SK-N-SH (cell line): Measurements from ENCODE around the gene STAB1. TPM values are rescaled to one million over a fixed set of nuclear protein-coding genes. Genes with fewer than 3 reads are reported as not detected.

Experiments used
- CTCF ChIA-PET: fragments of 300-600, 350-600 bp; formaldehyde crosslinking; extraction: SDS; loops from one replicate; lab custom pipeline; 2021; lab: Yijun Ruan, JAX
- POLR2A ChIA-PET: fragments of 350-600 bp; sonication (Branson Sonifier 250); formaldehyde crosslinking; extraction: SDS; loops from one replicate; lab custom pipeline; 2020; ENCODE audit warnings: antibody characterized with exemption, inconsistent platforms; lab: Yijun Ruan, JAX
- DNase-seq: peaks from one replicate; pipeline ENCODE4 v3.0.0; 2012
- H2AFZ ChIP-seq: fragments of 200-600 bp; sonication (generic); 2 replicates; pipeline ENCODE4 v1.8.1; 2016; ENCODE audit warnings: antibody characterized with exemption, mild to moderate bottlenecking, low read depth
- H3F3A ChIP-seq: fragments of 200-600 bp; sonication (generic); replicated peaks from 2 replicates; pipeline ENCODE3; 2016; ENCODE audit warnings: antibody characterized with exemption, mild to moderate bottlenecking; ENCODE audit not compliant: insufficient read depth
- H3K27ac ChIP-seq, 2 experiments: fragments of 200-500 bp in 1 of 2; fragments of 200-600 bp in 1 of 2; sonication (Bioruptor generic) in 1 of 2; sonication (generic), shearing (Covaris generic) in 1 of 2; 2 replicates each; pipeline versions ENCODE4 v1.5.1 to v1.6.1; 2014 to 2016; ENCODE audit warnings: low read depth in 2 of 2, inconsistent platforms in 1 of 2, low read length in 1 of 2, mild to moderate bottlenecking in 1 of 2, mixed read lengths in 1 of 2
- H3K27me3 ChIP-seq: fragments of 200-600 bp; sonication (generic), shearing (Covaris generic); 2 replicates; pipeline ENCODE4 v1.6.1; 2016; ENCODE audit warnings: mixed run types; ENCODE audit not compliant: insufficient read depth
- H3K36me3 ChIP-seq, 2 experiments: fragments of 200-500 bp in 1 of 2; fragments of 200-600 bp in 1 of 2; sonication (Bioruptor generic) in 1 of 2; sonication (generic) in 1 of 2; replicated peaks in 1 of 2; 2 replicates each; pipeline versions ENCODE3 to v1.5.1; 2014 to 2016; ENCODE audit warnings: low read length in 1 of 2, mild to moderate bottlenecking in 1 of 2; ENCODE audit not compliant: insufficient read depth in 2 of 2, control insufficient read depth in 1 of 2
- H3K4me1 ChIP-seq, 2 experiments: fragments of 200-500 bp in 1 of 2; fragments of 200-600 bp in 1 of 2; sonication (Bioruptor generic) in 1 of 2; sonication (generic), shearing (Covaris generic) in 1 of 2; 2 replicates each; pipeline versions ENCODE4 v1.5.1 to v1.6.1; 2014 to 2016; ENCODE audit warnings: low read depth in 1 of 2, low read length in 1 of 2, mixed run types in 1 of 2; ENCODE audit not compliant: insufficient read depth in 2 of 2, control insufficient read depth in 1 of 2
- H3K4me2 ChIP-seq: fragments of 200-600 bp; sonication (generic), shearing (Covaris generic); 2 replicates; pipeline ENCODE4 v1.6.1; 2017; ENCODE audit warnings: mixed run types
- H3K4me3 ChIP-seq, 2 experiments: fragments of 200-500 bp in 1 of 2; fragments of 200-600 bp in 1 of 2; sonication (Bioruptor generic) in 1 of 2; sonication (generic), shearing (Covaris generic) in 1 of 2; 2 replicates each; pipeline versions ENCODE4 v1.5.1 to v1.8.1; 2014 to 2016; ENCODE audit warnings: low read depth in 2 of 2, inconsistent platforms in 1 of 2, low read length in 1 of 2, mild to moderate bottlenecking in 1 of 2, mixed read lengths in 1 of 2, moderate library complexity in 1 of 2
- H3K79me2 ChIP-seq: fragments of 200-600 bp; sonication (generic); 2 replicates; pipeline ENCODE4 v1.8.1; 2017; ENCODE audit warnings: mild to moderate bottlenecking; ENCODE audit not compliant: insufficient read depth
- H3K9ac ChIP-seq: fragments of 200-600 bp; sonication (generic); 2 replicates; pipeline ENCODE4 v1.6.1; 2017; ENCODE audit warnings: mixed run types
- H3K9me2 ChIP-seq: fragments of 200-600 bp; sonication (generic); 2 replicates; pipeline ENCODE4 v1.6.1; 2017; ENCODE audit warnings: mixed run types
- H3K9me3 ChIP-seq: fragments of 200-600 bp; sonication (generic); 2 replicates; pipeline ENCODE4 v1.6.1; 2017; ENCODE audit warnings: mixed run types, mild to moderate bottlenecking, moderate library complexity
- H4K20me1 ChIP-seq: fragments of 200-600 bp; sonication (generic); 2 replicates; pipeline ENCODE4 v1.6.1; 2017; ENCODE audit warnings: mild to moderate bottlenecking, mixed run types; ENCODE audit not compliant: insufficient read depth
- EP300 ChIP-seq, 2 experiments: IDR thresholded peaks; 2 replicates each; pipeline versions ENCODE4 v1.4.0 to v1.6.1; 2012; ENCODE audit warnings: borderline replicate concordance in 1 of 2, low read depth in 1 of 2, low read length in 1 of 2
- FOXJ3 ChIP-seq: sonication (generic); formaldehyde crosslinking; IDR thresholded peaks from 2 replicates; pipeline ENCODE4 v1.5.1; 2020; ENCODE audit warnings: mild to moderate bottlenecking, missing genetic modification reagents
- JUND ChIP-seq: IDR thresholded peaks from 2 replicates; pipeline ENCODE4 v1.4.0; 2012
- MXI1 ChIP-seq: IDR thresholded peaks from 2 replicates; pipeline ENCODE4 v1.6.1; 2012; ENCODE audit warnings: mild to moderate bottlenecking, low read depth, low read length, improper control_type of control experiment
- NFIC ChIP-seq: IDR thresholded peaks from 2 replicates; pipeline ENCODE4 v1.4.0; 2012; ENCODE audit warnings: borderline replicate concordance
- NRF1 ChIP-seq: IDR thresholded peaks from 2 replicates; pipeline ENCODE4 v1.6.1; 2012; ENCODE audit warnings: low read depth, mild to moderate bottlenecking, low read length
- POLR2AphosphoS5 ChIP-seq: IDR thresholded peaks from 2 replicates; pipeline ENCODE4 v1.6.1; 2012; ENCODE audit warnings: low read depth, low read length
- RCOR1 ChIP-seq: fragments of 150-350 bp; IDR thresholded peaks from 2 replicates; pipeline ENCODE4 v1.6.1; 2017; ENCODE audit warnings: antibody characterized with exemption, low read length
- TAF1 ChIP-seq: IDR thresholded peaks from 2 replicates; pipeline ENCODE4 v1.6.1; 2012; ENCODE audit warnings: low read depth, mild to moderate bottlenecking, low read length, moderate library complexity, borderline replicate concordance
- TCF12 ChIP-seq: IDR thresholded peaks from 2 replicates; pipeline ENCODE4 v1.4.0; 2012
- YY1 ChIP-seq: IDR thresholded peaks from 2 replicates; pipeline ENCODE4 v1.4.0; 2012; ENCODE audit warnings: low read depth, mild to moderate bottlenecking
- WGBS: methylation state at CpG from one replicate; pipeline ENCODE4 v1.1.6; 2017; ENCODE audit warnings: low lambda C conversion rate; 5-methylcytosine and 5-hydroxymethylcytosine counted together
- polyA plus RNA-seq, 3 experiments: library from polyadenylated mRNA; depleted of rRNA; stranded (reverse); fragments of >200 nt; gene quantifications; 2 replicates each; pipeline ENCODE4 v1.2.3, GENCODE V29; 2012
- TF ChIP-seq, protein P1 (sequence below): IDR thresholded peaks from 2 replicates; pipeline ENCODE4 v1.4.0; 2012; ENCODE audit warnings: low read depth, borderline replicate concordance
- TF ChIP-seq, protein P2 (sequence below): IDR thresholded peaks from 2 replicates; pipeline ENCODE4; 2012
- TF ChIP-seq, protein P3 (sequence below): IDR thresholded peaks from 2 replicates; pipeline ENCODE4 v1.4.0; 2012; ENCODE audit warnings: low read depth
- TF ChIP-seq, protein P4 (sequence below): IDR thresholded peaks from 2 replicates; pipeline ENCODE4 v1.6.1; 2012; ENCODE audit warnings: mild to moderate bottlenecking, low read depth, low read length, moderate library complexity

Gene STAB1
- polyA plus RNA-seq, 1 of the 3 experiments (the other 2 are of a cell fraction): 0.05 TPM

DNA sequence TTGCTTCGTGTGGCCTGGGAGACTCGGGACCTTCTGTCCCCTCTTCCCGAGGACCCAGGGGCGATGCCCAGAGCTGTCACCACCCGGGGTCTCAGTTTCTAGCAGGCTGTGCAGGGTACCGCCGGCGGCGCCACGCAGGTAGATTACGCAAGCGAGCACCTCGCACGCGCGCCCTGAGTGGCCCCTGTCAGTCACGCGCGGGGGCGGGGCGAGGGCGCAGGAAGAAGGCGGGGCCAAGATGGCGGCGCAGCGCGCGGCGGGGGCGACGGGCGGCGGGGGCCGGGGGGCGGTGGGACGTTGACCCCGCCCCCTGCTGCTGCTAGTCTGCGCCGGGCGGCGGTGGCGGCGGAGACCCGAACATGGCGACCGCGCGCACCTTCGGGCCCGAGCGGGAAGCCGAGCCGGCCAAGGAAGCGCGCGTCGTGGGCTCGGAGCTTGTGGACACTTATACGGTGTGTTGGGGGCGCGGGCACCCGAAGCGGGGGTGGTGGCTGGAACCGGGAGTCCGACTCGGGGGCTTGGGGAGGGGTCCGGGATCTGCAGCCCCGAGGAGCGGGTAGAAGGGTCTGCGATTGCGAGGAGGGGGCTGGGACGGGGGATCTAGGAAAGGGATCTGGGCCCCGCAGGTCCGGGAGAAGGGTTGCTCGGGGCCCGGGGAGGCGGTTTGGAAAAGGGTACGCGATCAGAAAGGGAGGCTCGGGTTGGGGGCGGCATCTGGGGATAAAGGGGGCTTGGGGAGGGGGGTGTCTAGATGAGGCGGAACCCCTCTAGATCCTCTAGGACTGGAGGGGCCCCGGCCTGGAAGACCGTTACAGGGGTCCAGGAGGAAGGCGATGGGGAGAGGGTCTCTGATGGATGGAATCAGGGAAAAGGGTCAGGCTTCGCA is 39.6 kb upstream of the STAB1 start, which contains the start of gene NISCH:
Gene NISCH (plus strand): TSS at position 322 of the 886 bp plus-strand sequence. CDS start 38 bp downstream, at position 360.
- peak; percentile 99 for DNase-seq
- Histone ChIP-seq H3K4me3 (peak within 1 kb of the TSS; percentile 89), H2AFZ (peak within 1 kb of the TSS; percentile 82), H3K27me3 (no peaks in the 10 kb centered on the region), H3K9ac (peak within 1 kb of the TSS; percentile 97), H3K79me2 (peaks cover 53% of the 10 kb centered on the region), H3K4me1 (peaks cover 8 to 26% of the 10 kb centered on the region in 2 experiments), H3K9me3 (no peaks in the 10 kb centered on the region), H4K20me1 (peaks cover 6% of the 10 kb centered on the region), H3K27ac (peak within 1 kb of the TSS; percentile 52 to 81; a peak in 3 of 4 replicates), H3K4me2 (peak within 1 kb of the TSS; percentile 99), H3K9me2 (no peaks in the 10 kb centered on the region), H3F3A (peaks cover 4% of the 10 kb centered on the region), H3K36me3 (peaks cover 25 to 29% of the 10 kb centered on the region in 2 experiments)
- under 1% methylated on average over 61 of the region's 86 CpGs for WGBS
- TF ChIP-seq JUND: no peak
- TF ChIP-seq EP300 (IDR thresholded peaks at IDR 0.05; ENCODE audit: borderline replicate concordance in 1 of 2, low read depth in 1 of 2, low read length in 1 of 2): no peak
- TF ChIP-seq, protein P1, sequence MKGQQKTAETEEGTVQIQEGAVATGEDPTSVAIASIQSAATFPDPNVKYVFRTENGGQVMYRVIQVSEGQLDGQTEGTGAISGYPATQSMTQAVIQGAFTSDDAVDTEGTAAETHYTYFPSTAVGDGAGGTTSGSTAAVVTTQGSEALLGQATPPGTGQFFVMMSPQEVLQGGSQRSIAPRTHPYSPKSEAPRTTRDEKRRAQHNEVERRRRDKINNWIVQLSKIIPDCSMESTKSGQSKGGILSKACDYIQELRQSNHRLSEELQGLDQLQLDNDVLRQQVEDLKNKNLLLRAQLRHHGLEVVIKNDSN: peak; percentile 79
- peak; percentile 87 for TF ChIP-seq YY1
- TF ChIP-seq POLR2AphosphoS5: peak; percentile 67
- TF ChIP-seq MXI1: peak; percentile 45; the same call in 1 of the 2 replicates
- no peak for TF ChIP-seq TCF12
- no peak for TF ChIP-seq NFIC
- TF ChIP-seq, protein P2, sequence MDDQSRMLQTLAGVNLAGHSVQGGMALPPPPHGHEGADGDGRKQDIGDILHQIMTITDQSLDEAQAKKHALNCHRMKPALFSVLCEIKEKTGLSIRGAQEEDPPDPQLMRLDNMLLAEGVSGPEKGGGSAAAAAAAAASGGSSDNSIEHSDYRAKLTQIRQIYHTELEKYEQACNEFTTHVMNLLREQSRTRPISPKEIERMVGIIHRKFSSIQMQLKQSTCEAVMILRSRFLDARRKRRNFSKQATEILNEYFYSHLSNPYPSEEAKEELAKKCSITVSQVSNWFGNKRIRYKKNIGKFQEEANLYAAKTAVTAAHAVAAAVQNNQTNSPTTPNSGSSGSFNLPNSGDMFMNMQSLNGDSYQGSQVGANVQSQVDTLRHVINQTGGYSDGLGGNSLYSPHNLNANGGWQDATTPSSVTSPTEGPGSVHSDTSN: peak; percentile 98
- TF ChIP-seq NRF1: peak; percentile 24
- TF ChIP-seq, protein P3, sequence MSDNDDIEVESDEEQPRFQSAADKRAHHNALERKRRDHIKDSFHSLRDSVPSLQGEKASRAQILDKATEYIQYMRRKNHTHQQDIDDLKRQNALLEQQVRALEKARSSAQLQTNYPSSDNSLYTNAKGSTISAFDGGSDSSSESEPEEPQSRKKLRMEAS: peak; percentile 58
- TF ChIP-seq, protein P4, sequence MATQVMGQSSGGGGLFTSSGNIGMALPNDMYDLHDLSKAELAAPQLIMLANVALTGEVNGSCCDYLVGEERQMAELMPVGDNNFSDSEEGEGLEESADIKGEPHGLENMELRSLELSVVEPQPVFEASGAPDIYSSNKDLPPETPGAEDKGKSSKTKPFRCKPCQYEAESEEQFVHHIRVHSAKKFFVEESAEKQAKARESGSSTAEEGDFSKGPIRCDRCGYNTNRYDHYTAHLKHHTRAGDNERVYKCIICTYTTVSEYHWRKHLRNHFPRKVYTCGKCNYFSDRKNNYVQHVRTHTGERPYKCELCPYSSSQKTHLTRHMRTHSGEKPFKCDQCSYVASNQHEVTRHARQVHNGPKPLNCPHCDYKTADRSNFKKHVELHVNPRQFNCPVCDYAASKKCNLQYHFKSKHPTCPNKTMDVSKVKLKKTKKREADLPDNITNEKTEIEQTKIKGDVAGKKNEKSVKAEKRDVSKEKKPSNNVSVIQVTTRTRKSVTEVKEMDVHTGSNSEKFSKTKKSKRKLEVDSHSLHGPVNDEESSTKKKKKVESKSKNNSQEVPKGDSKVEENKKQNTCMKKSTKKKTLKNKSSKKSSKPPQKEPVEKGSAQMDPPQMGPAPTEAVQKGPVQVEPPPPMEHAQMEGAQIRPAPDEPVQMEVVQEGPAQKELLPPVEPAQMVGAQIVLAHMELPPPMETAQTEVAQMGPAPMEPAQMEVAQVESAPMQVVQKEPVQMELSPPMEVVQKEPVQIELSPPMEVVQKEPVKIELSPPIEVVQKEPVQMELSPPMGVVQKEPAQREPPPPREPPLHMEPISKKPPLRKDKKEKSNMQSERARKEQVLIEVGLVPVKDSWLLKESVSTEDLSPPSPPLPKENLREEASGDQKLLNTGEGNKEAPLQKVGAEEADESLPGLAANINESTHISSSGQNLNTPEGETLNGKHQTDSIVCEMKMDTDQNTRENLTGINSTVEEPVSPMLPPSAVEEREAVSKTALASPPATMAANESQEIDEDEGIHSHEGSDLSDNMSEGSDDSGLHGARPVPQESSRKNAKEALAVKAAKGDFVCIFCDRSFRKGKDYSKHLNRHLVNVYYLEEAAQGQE: 0 out of 2 replicates have a peak, but pooled peaks have one; percentile 27
- peak; percentile 83 for TF ChIP-seq TAF1
- TF ChIP-seq RCOR1: no peak
- no peak for TF ChIP-seq FOXJ3
- ChIA-PET CTCF (interaction anchor here (0.6 to 16.5 kb wide), 4 partner anchors 14 to 254 kb away, joined by 3 to 578 read pairs (median 28); no protein-coding TSS in a partner anchor), POLR2A (no interaction called here)
